Caco-2 (cell line): ENCODE data around the gene P2RY6. TPM values are rescaled to one million over a fixed set of nuclear protein-coding genes. Genes with fewer than 3 reads are reported as not detected.
A peak's percentile ranks its signal among the peaks of the same experiment; 100 is the strongest.

Experiments
- BruUV-seq: library from RNA; stranded (reverse); fragments of 400-500 nt; replicated peaks from 2 replicates; lab custom pipeline; 2021; lab: Mats Ljungman, UMichigan
- CTCF ChIA-PET: fragments of 300-600 bp; sonication (Branson Sonifier 250); formaldehyde crosslinking; loops from one replicate; lab custom pipeline; 2022; ENCODE audit warnings: antibody characterized with exemption; lab: Charles Lee
- POLR2A ChIA-PET: fragments of 300-600 bp; sonication (Branson Sonifier 250); formaldehyde crosslinking; loops from one replicate; lab custom pipeline; 2022; ENCODE audit warnings: antibody characterized with exemption; lab: Charles Lee
- DNase-seq, 2 experiments: peaks; one replicate each; pipeline versions ENCODE4 v3.0.0 to v3.0.0-alpha.2; 2020 to 2022
- H3K27me3 ChIP-seq: replicated peaks from 2 replicates; pipeline ENCODE4 v1.6.0; 2011; ENCODE audit warnings: low read length; ENCODE audit not compliant: control insufficient read depth, insufficient read depth
- H3K36me3 ChIP-seq: 2 replicates; pipeline ENCODE4 v1.5.1; 2011; ENCODE audit warnings: low read length; ENCODE audit not compliant: control insufficient read depth, insufficient read depth
- H3K4me1 ChIP-seq: fragments of 250-450 bp; sonication (Bioruptor Pico); 2 replicates; pipeline ENCODE4 v1.5.1; 2020; ENCODE audit warnings: mild to moderate bottlenecking
- H3K4me3 ChIP-seq: 2 replicates; pipeline ENCODE4 v1.5.1; 2011; ENCODE audit warnings: low read depth, mild to moderate bottlenecking, control low read depth, low read length
- H3K9me3 ChIP-seq: fragments of 250-450 bp; sonication (Bioruptor Pico); 2 replicates; pipeline ENCODE4 v1.5.1; 2020; ENCODE audit warnings: mild to moderate bottlenecking, moderate library complexity
- H3K27ac Mint-ChIP-seq: one replicate; pipeline ENCODE4 v1.8.0; 2022; ENCODE audit warnings: mixed read lengths; ENCODE audit not compliant: unreplicated experiment
- H3K27me3 Mint-ChIP-seq: one replicate; pipeline ENCODE4 v1.8.0; 2022; ENCODE audit warnings: mixed read lengths; ENCODE audit not compliant: insufficient read depth, unreplicated experiment
- H3K36me3 Mint-ChIP-seq: one replicate; pipeline ENCODE4 v1.8.0; 2022; ENCODE audit warnings: mild to moderate bottlenecking, mixed read lengths; ENCODE audit not compliant: insufficient read depth, unreplicated experiment
- H3K4me1 Mint-ChIP-seq: one replicate; pipeline ENCODE4 v1.8.0; 2022; ENCODE audit warnings: low read depth, mixed read lengths; ENCODE audit not compliant: unreplicated experiment
- H3K4me3 Mint-ChIP-seq: one replicate; pipeline ENCODE4 v1.8.0; 2022; ENCODE audit warnings: mild to moderate bottlenecking, moderate library complexity, mixed read lengths; ENCODE audit not compliant: unreplicated experiment
- H3K9me3 Mint-ChIP-seq: one replicate; pipeline ENCODE4 v1.8.0; 2022; ENCODE audit warnings: mixed read lengths; ENCODE audit not compliant: unreplicated experiment
- intact Hi-C: fragments of 100-400 bp; cut with micrococcal nuclease; formaldehyde crosslinking; loops from one replicate; pipeline ENCODE4 v1.10.0; 2022; ENCODE audit not compliant: unreplicated experiment
- total RNA-seq: library from RNA; stranded (reverse); gene quantifications from 2 replicates; pipeline ENCODE4 v1.2.3, GENCODE V29; 2022
- TF ChIP-seq, protein P1 (sequence below), 2 experiments: fragments of 200-600 bp in 1 of 2; IDR thresholded peaks; 1 replicate in 1 of 2; 2 replicates in 1 of 2; pipeline versions ENCODE4 v1.5.1 to v1.8.0; 2011 to 2022; ENCODE audit warnings: antibody characterized with exemption in 1 of 2, control low read depth in 1 of 2, inconsistent platforms in 1 of 2, low read depth in 1 of 2, low read length in 1 of 2, mild to moderate bottlenecking in 1 of 2, moderate library complexity in 1 of 2; ENCODE audit not compliant: insufficient read depth in 1 of 2, severe bottlenecking in 1 of 2, unreplicated experiment in 1 of 2

P2RY6 gene
- total RNA-seq, 1 experiment from 2014 or later: 55.7 TPM

DNA sequence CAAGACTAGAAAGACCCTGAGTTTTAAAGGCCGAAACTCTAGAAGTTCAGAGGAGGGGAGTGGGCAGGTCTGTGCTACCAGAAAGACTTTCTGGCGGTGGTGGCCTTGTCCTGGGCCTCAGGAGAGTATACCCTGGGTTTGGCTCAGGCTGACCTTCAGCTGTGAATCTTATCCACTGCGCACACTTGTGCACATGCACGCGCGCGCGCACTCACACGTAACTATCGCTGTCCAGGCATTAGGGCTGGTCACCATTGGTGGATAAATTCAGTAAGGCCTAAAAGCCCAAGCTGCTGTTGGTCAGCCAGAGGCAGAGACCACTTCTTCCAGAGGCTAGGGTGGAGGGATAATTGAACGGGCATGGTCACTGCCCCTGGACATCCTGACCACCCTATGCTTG, 61.0 kb downstream of the P2RY6 start:
- Mint-ChIP-seq H3K9me3 (no peaks in the 10 kb centered on the region), H3K4me3 (no peak overlapping the region), H3K27ac (peak overlapping the region; percentile 88), H3K27me3 (no peaks in the 10 kb centered on the region), H3K4me1 (peaks cover 53% of the 10 kb centered on the region), H3K36me3 (peaks cover 42% of the 10 kb centered on the region)
- CTCF ChIA-PET: interaction anchor here (0.7 to 7.0 kb wide), 3 partner anchors 13 to 26 kb away, joined by 3 to 285 read pairs (median 5); partner anchors contain the start of gene ARHGEF17
- TF ChIP-seq, protein P1, sequence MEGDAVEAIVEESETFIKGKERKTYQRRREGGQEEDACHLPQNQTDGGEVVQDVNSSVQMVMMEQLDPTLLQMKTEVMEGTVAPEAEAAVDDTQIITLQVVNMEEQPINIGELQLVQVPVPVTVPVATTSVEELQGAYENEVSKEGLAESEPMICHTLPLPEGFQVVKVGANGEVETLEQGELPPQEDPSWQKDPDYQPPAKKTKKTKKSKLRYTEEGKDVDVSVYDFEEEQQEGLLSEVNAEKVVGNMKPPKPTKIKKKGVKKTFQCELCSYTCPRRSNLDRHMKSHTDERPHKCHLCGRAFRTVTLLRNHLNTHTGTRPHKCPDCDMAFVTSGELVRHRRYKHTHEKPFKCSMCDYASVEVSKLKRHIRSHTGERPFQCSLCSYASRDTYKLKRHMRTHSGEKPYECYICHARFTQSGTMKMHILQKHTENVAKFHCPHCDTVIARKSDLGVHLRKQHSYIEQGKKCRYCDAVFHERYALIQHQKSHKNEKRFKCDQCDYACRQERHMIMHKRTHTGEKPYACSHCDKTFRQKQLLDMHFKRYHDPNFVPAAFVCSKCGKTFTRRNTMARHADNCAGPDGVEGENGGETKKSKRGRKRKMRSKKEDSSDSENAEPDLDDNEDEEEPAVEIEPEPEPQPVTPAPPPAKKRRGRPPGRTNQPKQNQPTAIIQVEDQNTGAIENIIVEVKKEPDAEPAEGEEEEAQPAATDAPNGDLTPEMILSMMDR (IDR thresholded peaks at IDR 0.05; ENCODE audit: insufficient read depth in 1 of 2, low read depth in 1 of 2, low read length in 1 of 2, severe bottlenecking in 1 of 2, unreplicated experiment in 1 of 2): no peak
- POLR2A ChIA-PET: interaction anchor here (0.6 kb wide), 1 partner anchor 26 kb away, joined by 3 read pairs; no protein-coding TSS in a partner anchor
- peaks cover 62% of the 10 kb centered on the region for H3K4me1 ChIP-seq
- intact Hi-C loops: no loop called here
- no peak for DNase-seq
- no TSS peak for BruUV-seq
- H3K27me3 ChIP-seq: no peaks in the 10 kb centered on the region
- H3K36me3 ChIP-seq: peaks cover 4% of the 10 kb centered on the region
- H3K9me3 ChIP-seq: no peaks in the 10 kb centered on the region
- H3K4me3 ChIP-seq: no peak overlapping the region

DNA sequence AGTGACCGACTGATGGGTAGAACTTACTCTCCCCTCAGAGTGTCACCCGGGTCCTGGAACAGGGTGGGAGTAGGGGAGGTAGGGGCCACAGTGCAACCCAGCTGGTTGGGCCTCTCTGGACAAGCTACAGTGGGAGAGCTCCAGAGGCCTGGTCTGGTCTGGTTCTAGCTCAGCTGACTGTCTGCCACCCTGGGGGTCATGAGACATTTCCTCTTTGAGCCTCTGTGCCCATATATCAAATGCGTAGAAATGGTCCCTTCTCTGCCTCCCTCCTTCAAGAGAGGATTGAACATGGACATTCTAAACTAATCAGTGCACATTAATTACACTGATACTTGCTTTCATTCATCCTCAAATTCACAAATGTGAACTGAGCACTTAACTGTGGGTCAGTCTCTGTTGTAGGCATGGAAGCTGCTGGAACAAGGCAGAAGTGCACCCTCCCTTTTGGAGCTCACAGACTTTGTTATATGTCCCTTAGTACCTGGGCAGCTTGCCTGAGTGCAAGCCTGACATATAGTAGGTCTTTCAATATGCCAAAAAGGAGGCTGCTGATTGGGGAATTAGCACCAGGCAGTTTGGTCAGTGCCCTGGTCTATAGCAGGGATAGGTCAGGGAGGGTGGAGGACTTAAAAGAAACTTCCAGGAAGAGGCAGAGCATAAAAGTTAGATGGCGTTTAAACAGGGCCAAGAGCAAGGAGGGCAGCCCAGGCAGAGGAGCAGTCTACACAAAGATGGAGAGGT, 61.7 kb downstream of the P2RY6 start:
- H3K4me3 Mint-ChIP-seq: no peak overlapping the region

More for the DNA sequence above, 61.7 kb downstream of the P2RY6 start:
- no peaks in the 10 kb centered on the region for H3K27me3 Mint-ChIP-seq
- intact Hi-C loops: no loop called here
- peaks cover 62% of the 10 kb centered on the region for H3K4me1 ChIP-seq
- TF ChIP-seq, protein P1 (IDR thresholded peaks at IDR 0.05; ENCODE audit: insufficient read depth in 1 of 2, low read depth in 1 of 2, low read length in 1 of 2, severe bottlenecking in 1 of 2, unreplicated experiment in 1 of 2): no peak
- peaks cover 4% of the 10 kb centered on the region for H3K36me3 ChIP-seq
- H3K27ac Mint-ChIP-seq: peak overlapping the region; percentile 19
- DNase-seq: no peak
- ChIA-PET POLR2A (interaction anchor here (0.6 kb wide), 1 partner anchor 104 kb away, joined by 3 read pairs; no protein-coding TSS in a partner anchor), CTCF (interaction anchor here (2.1 to 7.0 kb wide), 4 partner anchors 14 to 35 kb away, joined by 5 to 285 read pairs (median 38); partner anchors contain the start of gene ARHGEF17)
- H3K9me3 ChIP-seq: no peaks in the 10 kb centered on the region
- BruUV-seq: no TSS peak
- H3K36me3 Mint-ChIP-seq: peaks cover 42% of the 10 kb centered on the region
- H3K4me1 Mint-ChIP-seq: peaks cover 48% of the 10 kb centered on the region
- H3K27me3 ChIP-seq: no peaks in the 10 kb centered on the region
- no peak overlapping the region for H3K4me3 ChIP-seq
- no peaks in the 10 kb centered on the region for H3K9me3 Mint-ChIP-seq
